HG02885 (cell line): Measurements from ENCODE around the gene PRICKLE2.

Experiments
- ATAC-seq: cut with Tn5 transposase; IDR thresholded peaks from one replicate; pipeline ENCODE4 v1.9.1; 2021; ENCODE audit warnings: mild to moderate bottlenecking; ENCODE audit not compliant: unreplicated experiment, poor library complexity

The PRICKLE2 gene

DNA sequence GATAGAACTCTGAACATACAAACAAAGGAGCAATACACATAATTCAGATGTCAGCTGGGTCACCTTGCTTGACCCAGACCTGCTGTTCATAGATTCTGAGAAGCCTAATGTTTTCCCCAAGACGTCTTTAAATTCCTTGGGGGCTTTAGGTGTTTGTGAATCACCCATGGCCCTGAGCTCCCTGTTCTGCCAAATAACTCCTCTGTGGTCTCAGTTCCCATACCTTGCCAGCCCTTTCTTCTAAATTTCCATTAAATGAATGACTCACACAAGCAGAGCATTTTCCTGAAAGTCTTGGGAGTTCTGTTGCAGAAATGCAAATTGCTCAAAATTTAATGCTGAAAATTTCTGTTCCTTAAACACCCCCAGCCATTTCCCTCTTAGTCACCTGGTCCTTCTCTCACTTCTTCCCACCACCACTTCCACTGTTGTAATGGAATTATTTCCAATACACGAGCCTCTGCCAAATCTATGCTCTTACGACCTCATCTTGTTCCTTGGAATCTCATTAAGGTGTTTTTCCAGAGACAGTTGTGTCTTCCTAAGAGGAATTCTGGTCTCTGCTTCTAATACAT lies 168.6 kb downstream of the PRICKLE2 start:
- ATAC-seq = no peak

DNA sequence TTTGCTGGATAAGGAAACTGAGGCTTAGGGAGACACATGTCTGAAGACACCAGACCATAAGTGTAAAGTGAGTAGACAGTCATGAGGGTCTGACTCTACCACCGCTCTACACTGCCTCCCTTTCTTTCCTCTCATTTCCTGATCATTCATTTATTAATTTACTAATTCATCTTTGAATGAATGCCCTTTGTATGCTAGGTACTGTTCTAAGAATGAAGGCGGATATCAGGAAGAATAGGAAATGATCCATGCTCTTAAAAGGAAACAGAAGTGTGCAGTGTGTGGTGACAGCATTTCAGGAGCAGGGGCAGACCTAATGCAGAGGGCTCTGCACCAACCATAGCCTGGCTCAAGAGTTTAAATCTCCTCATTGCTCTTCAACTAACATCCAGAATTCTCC lies 170.2 kb downstream of the PRICKLE2 start:
- no peak for ATAC-seq

DNA sequence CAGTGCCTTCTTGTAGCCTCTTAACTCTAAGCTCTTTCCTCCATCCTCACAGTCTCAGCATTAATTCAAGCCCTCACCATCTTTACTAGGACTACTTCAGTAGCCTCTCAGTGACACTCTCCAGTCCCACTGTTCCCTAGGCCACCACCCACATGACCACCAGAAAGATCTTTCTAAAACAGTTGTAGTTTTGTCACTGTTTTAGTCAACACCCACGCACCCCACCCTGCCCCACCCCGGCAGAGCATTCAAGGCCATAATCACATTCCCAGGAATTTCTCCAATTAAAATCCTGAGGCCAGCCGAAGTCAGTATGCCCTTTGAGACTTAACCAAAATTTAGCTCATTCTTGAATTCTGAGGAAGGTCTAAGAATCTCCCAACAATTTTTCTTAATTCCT lies 170.8 kb downstream of the PRICKLE2 start:
- no peak for ATAC-seq

DNA sequence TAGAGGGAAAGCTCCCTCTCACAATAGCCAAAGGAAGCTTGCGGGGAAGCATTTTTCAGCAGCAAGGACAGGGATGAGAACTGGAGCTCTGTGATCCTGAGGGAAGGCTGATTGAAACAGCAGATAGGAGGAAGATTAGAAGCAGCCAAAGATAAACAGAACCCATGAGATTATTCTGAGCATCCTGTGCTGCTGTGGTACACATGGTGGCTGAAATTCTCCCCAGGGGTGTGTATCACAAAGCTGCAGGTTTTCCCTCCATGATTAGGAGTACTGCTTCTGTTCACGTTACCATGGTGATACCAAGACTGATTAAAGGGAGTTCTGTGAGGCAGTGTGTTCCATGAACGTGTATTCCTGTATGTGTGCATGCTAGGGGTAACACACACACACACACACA lies 171.7 kb downstream of the PRICKLE2 start:
- no peak for ATAC-seq

DNA sequence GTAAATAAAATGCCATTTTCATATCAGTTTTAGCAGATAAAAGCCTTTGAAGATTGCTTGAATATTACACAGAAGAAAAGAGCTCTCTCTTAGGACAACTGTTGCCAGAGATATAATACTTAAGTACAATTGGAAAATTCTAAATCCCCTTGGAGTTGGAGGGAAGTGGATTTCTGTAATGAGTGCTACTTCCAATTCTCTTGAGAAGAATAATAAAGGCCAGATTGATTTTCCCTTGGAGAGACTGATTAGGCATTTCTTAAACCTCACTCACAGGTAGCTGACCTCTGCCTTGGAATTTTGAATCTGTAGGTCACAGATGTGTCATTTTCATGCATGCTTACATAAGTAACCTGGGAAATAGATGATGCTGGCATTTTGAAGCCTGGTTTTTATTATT lies 172.1 kb downstream of the PRICKLE2 start:
- ATAC-seq = no peak

DNA sequence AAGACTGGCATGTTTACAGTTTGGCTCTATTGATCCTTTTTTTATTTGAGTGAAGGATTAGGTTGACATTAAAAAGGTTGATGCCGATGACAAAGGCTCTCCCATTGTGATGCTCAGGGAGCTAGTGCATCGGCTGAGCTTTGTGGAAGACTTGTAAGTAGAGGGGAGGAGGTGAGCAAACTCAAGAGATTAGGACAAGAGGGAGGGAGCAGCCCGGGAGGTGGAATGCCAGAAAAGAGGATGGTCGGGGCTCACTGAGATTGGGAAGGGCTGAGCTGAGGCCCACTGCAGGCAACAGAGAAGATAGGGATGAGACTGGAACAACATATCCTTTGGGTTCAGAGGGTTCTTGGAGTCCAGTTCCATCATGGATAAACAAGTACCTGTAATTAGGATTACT lies 175.4 kb downstream of the PRICKLE2 start:
- no peak for ATAC-seq

DNA sequence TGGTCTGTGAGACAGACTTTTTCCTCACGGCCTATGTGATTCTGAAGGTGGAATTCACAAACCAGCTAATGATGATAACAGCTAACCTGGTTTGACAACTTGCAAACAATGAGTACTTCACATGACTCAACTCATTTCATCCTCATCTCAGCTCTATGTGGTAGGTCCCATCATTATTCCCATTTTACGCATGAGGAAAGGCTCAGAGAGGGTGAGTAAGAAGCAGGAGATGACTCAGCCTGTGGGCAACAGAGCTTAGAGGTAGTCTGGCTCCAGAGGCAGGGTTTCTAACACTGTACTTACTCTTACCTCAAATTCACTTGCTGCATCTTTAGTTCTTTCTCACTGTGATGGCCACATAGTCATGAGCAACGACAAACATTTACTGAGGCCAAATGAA lies 176.1 kb downstream of the PRICKLE2 start:
- no peak for ATAC-seq

DNA sequence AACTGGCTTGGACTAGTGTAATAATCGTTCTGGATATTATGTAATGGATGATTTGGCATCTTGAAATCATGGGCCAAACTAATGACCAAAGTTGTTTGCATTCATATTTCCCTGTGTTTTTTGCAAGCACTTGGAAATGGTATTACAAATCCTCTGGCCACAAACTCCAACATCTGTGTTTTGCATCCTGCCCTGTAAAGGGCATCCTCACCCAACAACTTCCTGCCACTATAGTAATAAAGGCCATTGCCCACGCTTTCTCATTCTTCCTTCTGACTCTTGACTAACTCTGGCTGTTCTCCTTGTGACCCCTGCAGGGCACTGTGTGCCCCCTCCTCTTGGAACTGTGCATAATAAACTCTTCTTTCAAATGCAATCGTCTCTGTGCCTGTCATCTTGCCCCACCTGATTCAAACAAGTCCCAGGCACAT lies 176.6 kb downstream of the PRICKLE2 start:
- no peak for ATAC-seq

DNA sequence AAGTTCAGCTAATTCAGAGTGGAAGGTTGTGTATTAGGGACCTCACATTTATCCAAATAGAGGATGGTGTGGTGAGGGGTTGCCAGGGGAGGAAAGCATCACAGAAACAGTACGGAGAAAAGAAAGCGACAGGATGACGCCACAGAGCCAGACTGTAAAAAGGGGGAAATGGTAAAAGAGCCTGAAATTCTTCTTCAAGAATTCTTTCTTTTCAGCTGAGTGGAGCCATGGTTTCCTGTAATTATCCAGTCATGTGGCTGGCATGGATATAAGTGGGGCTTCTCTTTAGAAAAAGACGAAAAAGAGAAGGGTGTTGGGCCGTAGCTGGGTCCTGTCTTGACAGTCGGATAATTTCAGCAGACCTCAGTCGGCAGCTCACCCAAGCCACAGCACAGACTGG lies 177.5 kb downstream of the PRICKLE2 start:
- no peak for ATAC-seq

DNA sequence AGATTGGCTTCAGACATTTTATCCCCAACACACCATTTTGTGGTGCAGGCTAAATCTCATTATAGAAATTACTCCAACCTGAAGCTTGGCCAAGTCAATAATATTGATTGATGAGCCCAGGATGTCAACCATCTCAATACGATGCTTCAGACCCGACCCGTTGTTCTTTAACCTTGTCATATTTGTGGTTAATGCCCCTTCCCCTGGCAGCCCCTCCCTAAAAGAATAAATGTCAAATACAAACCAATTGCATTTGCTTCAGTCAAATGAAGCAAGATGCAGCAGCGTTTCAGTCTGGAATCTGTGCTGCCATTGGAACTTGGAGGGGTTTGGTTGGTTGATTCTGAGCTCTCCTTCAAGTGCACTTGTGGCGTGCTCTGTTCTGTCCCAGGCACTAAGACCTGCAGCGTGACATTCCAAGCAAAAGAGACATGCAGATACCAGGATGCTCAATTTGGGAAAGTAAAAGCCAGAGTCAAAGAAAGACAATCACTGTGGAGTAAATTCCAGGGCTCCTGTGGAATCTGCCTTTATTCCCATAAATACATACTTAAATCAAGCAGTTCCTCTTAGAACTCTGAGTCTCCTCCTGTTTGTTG lies 178.2 kb downstream of the PRICKLE2 start:
- ATAC-seq = no peak

DNA sequence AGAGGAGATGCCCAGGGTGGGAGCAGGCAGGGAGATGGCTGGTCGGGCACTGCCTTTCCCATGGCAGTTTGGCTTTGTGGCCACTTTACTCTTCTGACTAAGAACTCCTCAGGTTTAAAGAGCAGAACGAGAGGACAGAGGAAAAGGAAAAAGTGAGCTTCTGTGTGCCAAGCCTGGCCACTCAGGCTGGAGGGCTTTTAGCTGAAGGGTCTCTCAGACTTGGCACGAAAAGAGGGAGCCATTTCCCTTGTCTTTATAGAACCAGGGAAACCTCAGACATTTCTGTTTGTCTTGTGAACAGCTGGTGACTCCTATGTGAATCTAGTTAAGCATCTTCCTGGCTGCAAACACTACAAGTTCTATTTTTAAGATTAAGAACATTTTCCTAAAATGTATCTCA lies 178.7 kb downstream of the PRICKLE2 start:
- ATAC-seq = no peak

DNA sequence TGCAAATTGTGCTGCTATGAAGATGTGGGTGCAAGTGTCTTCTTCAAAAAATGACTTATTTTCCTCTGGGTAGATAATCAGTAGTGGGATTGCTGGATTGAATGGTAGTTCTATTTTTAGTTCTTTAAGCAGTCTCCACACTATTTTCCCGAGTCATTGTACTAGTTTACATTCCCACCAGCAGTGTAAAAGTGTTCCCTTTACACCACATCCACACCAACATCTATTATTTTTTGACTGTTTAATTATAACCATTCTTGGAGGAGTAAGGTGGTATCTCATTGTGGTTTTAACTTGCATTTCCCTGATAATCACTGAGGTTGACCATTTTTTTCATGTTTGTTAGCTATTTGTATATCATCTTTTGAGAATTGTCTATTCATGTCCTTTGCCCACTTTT lies 182.3 kb downstream of the PRICKLE2 start:
- ATAC-seq = no peak
